Gastroesophageal sphincter (tissue), 4 donors: ENCODE data around the gene SPEG. TPM values are rescaled to one million over a fixed set of nuclear protein-coding genes. Genes with fewer than 3 reads are reported as not detected.

ENCODE experiments used
- ATAC-seq: fragments of 150-250 bp; one replicate; pipeline ENCODE4 v1.9.1; 2016; ENCODE audit warnings: mild to moderate bottlenecking, moderate library complexity
- H3K27ac ChIP-seq, 4 donors: fragments of 200-600 bp; sonication (generic) in 3 of 4; 1 replicate in 3 of 4; 2 replicates in 1 of 4; pipeline ENCODE4 v1.5.1; 2016 to 2019
- H3K27me3 ChIP-seq: fragments of 200-600 bp; sonication (generic); one replicate; pipeline ENCODE4 v1.5.1; 2019
- H3K36me3 ChIP-seq, 2 donors: fragments of 200-600 bp; sonication (generic); one replicate each; pipeline ENCODE4 v1.5.1; 2019; ENCODE audit warnings: control low read depth in 1 of 2
- H3K4me1 ChIP-seq, 3 donors: fragments of 200-600 bp; sonication (generic); 1 replicate in 2 of 3; 2 replicates in 1 of 3; pipeline ENCODE4 v1.5.1; 2016 to 2019; ENCODE audit warnings: control low read depth in 2 of 3
- H3K4me3 ChIP-seq, 2 donors: fragments of 200-600 bp; sonication (generic); one replicate each; pipeline ENCODE4 v1.5.1; 2019; ENCODE audit warnings: mild to moderate bottlenecking in 1 of 2, moderate library complexity in 1 of 2
- H3K9me3 ChIP-seq, 3 donors: fragments of 200-600 bp; sonication (generic); one replicate each; pipeline ENCODE4 v1.5.1; 2017 to 2019; ENCODE audit warnings: control low read depth in 2 of 3
- EP300 ChIP-seq: sonication (generic); formaldehyde crosslinking; IDR thresholded peaks from one replicate; pipeline ENCODE4 v1.6.1; 2017; ENCODE audit warnings: antibody characterized with exemption, mild to moderate bottlenecking
- POLR2A ChIP-seq, 2 donors: fragments of 450-650 bp; IDR thresholded peaks; one replicate each; pipeline ENCODE4 v1.6.1; 2017; ENCODE audit warnings: antibody characterized with exemption in 2 of 2, mild to moderate bottlenecking in 2 of 2, moderate library complexity in 1 of 2
- POLR2AphosphoS5 ChIP-seq: sonication (generic); formaldehyde crosslinking; IDR thresholded peaks from one replicate; pipeline ENCODE4 v1.6.1; 2017; ENCODE audit warnings: antibody characterized with exemption
- WGBS, 2 donors: methylation state at CpG; one replicate each; pipeline ENCODE4 v1.1.5; 2018; ENCODE audit warnings: low coverage in 1 of 2; 5-methylcytosine and 5-hydroxymethylcytosine counted together
- total RNA-seq, 4 donors: library from RNA; depleted of rRNA; stranded (reverse); fragments of >200 nt; gene quantifications; one replicate each; pipeline ENCODE4 v1.1.0, GENCODE V29; 2016
- TF ChIP-seq, protein P1 (sequence below), 4 experiments: fragments of 200-600 bp in 2 of 4; fragments of 450-650 bp in 2 of 4; sonication (generic) in 1 of 4; IDR thresholded peaks; one replicate each; pipeline ENCODE4 v1.5.1; 2017 to 2019; ENCODE audit warnings: antibody characterized with exemption in 4 of 4, mild to moderate bottlenecking in 2 of 4, moderate library complexity in 2 of 4

The SPEG gene
- total RNA-seq, 4 donors from 2014 or later, result 90.2 to 307 (median 214) TPM

DNA sequence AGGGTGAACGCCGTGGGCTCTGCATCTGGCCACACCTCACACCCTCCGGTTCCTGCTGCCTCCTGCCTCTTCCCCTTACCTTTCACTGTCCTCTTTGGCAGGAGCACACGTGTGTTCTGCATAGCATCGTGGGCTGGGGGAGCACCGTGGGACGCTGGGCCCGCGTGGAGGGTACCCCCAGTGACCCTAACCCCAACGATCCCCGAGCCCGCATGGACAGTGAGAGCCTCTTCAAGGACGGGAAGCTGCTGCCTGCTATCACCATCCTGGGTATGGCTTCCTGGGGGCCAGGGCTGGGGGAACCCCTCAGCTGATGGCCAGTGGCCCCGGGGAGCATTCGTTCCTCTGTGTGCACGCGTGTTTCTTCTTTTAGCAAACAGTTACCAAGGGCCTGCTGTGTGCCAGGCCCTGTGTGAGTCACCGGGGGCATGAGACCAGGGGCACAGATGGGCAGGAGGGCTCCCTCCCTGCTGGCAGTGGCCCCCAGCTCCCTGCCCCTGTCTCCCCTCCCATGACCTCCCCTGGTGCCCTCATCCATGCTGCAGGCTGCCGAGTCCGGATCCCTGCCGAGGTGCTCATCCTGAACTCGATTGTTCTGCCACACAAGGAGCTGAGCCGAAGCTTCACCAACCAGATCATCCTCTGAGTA lies 71.6 kb downstream of the SPEG start:
- peaks cover 0 to 30% (median 16%) of the 10 kb centered on the region in 3 donors for H3K4me1 ChIP-seq
- TF ChIP-seq POLR2A (IDR thresholded peaks at IDR 0.05), result no peak
- no peak for TF ChIP-seq POLR2AphosphoS5
- TF ChIP-seq EP300, result no peak
- TF ChIP-seq, protein P1, sequence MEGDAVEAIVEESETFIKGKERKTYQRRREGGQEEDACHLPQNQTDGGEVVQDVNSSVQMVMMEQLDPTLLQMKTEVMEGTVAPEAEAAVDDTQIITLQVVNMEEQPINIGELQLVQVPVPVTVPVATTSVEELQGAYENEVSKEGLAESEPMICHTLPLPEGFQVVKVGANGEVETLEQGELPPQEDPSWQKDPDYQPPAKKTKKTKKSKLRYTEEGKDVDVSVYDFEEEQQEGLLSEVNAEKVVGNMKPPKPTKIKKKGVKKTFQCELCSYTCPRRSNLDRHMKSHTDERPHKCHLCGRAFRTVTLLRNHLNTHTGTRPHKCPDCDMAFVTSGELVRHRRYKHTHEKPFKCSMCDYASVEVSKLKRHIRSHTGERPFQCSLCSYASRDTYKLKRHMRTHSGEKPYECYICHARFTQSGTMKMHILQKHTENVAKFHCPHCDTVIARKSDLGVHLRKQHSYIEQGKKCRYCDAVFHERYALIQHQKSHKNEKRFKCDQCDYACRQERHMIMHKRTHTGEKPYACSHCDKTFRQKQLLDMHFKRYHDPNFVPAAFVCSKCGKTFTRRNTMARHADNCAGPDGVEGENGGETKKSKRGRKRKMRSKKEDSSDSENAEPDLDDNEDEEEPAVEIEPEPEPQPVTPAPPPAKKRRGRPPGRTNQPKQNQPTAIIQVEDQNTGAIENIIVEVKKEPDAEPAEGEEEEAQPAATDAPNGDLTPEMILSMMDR (IDR thresholded peaks at IDR 0.05), result no peak
- H3K4me3 ChIP-seq, result no peak overlapping the region
- WGBS, 2 donors, result 81 to 93% methylated on average over 3 to 14 of the region's 23 CpGs
- H3K9me3 ChIP-seq, result no peaks in the 10 kb centered on the region
- H3K27ac ChIP-seq, result no peak overlapping the region
- peaks cover 0 to 63% of the 10 kb centered on the region in 2 donors for H3K36me3 ChIP-seq
- no peak for ATAC-seq
- peaks cover 20% of the 10 kb centered on the region for H3K27me3 ChIP-seq

- H3K4me3 ChIP-seq, result no peak overlapping the region
- peaks cover 0 to 30% (median 16%) of the 10 kb centered on the region in 3 donors for H3K4me1 ChIP-seq
- H3K27me3 ChIP-seq, result peaks cover 23% of the 10 kb centered on the region
- ATAC-seq, result no peak
- no peaks in the 10 kb centered on the region for H3K9me3 ChIP-seq
- WGBS, 2 donors, result 69 to 73% methylated on average over 5 to 7 of the region's 17 CpGs
- TF ChIP-seq POLR2A (IDR thresholded peaks at IDR 0.05) (no peak), EP300 (no peak), POLR2AphosphoS5 (no peak)
- TF ChIP-seq, protein P1 (IDR thresholded peaks at IDR 0.05), result no peak
- peaks cover 0 to 56% of the 10 kb centered on the region in 2 donors for H3K36me3 ChIP-seq
- no peak overlapping the region for H3K27ac ChIP-seq
Measured at GRCh38 chr2:219506802-219507526, 72.3 kb downstream of the SPEG start.

DNA sequence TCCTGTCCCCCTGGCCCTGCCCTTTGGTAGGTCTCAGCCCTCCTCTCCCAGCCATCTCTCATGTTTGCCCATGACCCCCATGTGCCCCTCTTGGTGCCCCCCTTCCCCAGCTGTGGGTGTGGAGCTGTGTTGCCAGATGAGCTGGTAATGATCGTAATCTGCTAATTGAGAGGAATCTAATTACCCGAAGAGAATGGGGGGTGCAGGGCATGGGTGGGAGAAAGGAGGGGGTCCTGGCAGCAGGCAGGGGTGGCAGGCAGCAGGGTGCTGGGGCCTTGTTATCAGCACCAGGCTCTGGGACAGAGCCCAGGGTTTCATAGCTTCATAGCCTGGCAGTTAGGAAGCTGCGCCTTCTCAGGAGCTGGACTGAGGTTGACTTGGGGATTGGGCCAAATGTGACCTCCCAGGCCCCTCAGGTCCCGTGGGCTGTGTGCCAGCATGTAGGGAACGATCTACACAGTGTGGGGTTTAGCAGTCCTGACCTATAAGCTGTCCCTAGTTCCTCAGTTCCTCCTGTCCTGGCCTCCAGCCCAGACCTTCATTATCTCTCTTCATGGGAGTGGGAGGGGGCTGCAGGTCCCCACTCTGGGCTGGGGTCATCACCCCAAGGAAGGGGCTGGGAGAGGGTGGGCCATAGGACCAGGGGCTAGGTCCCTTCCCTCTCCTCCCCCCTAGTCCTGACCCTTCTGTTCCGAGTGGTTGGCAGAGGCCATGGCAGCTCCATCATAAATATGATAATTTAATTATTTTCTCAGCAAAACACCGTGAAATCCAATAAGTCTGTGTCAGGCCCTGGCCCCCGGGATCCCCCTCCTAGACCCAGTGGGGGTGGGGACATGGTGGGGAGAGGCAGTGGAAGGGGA lies 73.2 kb downstream of the SPEG start:
- peaks cover 0 to 30% (median 16%) of the 10 kb centered on the region in 3 donors for H3K4me1 ChIP-seq
- H3K27ac ChIP-seq, result no peak overlapping the region
- peaks cover 28% of the 10 kb centered on the region for H3K27me3 ChIP-seq
- H3K9me3 ChIP-seq, result no peaks in the 10 kb centered on the region
- H3K4me3 ChIP-seq, result no peak overlapping the region
- WGBS, 2 donors, result 0 to 18% methylated on average over 2 of the region's 8 CpGs
- peaks cover 0 to 48% of the 10 kb centered on the region in 2 donors for H3K36me3 ChIP-seq
- ATAC-seq, result no peak
- TF ChIP-seq POLR2A (IDR thresholded peaks at IDR 0.05), result no peak

DNA sequence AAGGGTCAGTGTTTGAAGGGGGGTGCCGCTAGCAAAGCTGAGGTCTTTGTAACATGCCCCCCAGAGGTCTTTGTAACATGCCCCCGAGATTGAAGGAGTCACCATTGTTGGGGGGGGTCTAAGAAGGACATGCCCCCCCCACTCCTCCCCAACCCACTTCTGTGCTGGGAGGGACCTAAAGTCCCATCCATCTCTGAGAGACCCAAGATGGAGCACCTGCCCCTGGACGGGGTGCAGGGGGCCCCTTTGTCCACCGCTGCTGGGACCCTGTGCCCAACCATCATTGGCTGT lies 73.7 kb downstream of the SPEG start:
- no peaks in the 10 kb centered on the region for H3K9me3 ChIP-seq
- 60 to 65% methylated on average over 2 to 3 of the region's 4 CpGs for WGBS, 2 donors
- ATAC-seq, result no peak

More for the DNA sequence above, 73.7 kb downstream of the SPEG start:
- no peak overlapping the region for H3K4me3 ChIP-seq
- peaks cover 0 to 30% (median 16%) of the 10 kb centered on the region in 3 donors for H3K4me1 ChIP-seq
- no peak overlapping the region for H3K27ac ChIP-seq
- TF ChIP-seq, protein P1 (IDR thresholded peaks at IDR 0.05), result no peak
- no peak for TF ChIP-seq POLR2AphosphoS5
- H3K27me3 ChIP-seq, result peaks cover 34% of the 10 kb centered on the region
- H3K36me3 ChIP-seq, result peaks cover 0 to 42% of the 10 kb centered on the region in 2 donors
